Middle frontal gyrus (tissue), 1 donor: ENCODE data around the gene FBXL14.
A peak's percentile ranks its signal among the peaks of the same experiment; 100 is the strongest.

ENCODE experiments used
- DNase-seq: peaks from one replicate; pipeline ENCODE4 v3.0.0-alpha.2; 2015; ENCODE audit warnings: low spot score; ENCODE audit errors: extremely low spot score

The FBXL14 gene

GRCh38 chr12:1593174-1594005, 991 bp downstream of the FBXL14 start:
- DNase-seq: no peak

- no peak for DNase-seq
These were observed 1.8 kb downstream of the FBXL14 start for GRCh38 chr12:1592444-1593173.

GRCh38 chr12:1591543-1591942, 2.8 kb downstream of the FBXL14 start:
- no peak for DNase-seq

GRCh38 chr12:1591034-1591433, 3.3 kb downstream of the FBXL14 start:
- DNase-seq: no peak

- no peak for DNase-seq
These were observed 4.0 kb downstream of the FBXL14 start for GRCh38 chr12:1590221-1590979.

- no peak for DNase-seq
These were observed 5.8 kb downstream of the FBXL14 start for GRCh38 chr12:1588575-1588947.

GRCh38 chr12:1587927-1588574, 6.3 kb downstream of the FBXL14 start:
- no peak for DNase-seq

GRCh38 chr12:1584326-1584725, 10.1 kb downstream of the FBXL14 start:
- no peak for DNase-seq

GRCh38 chr12:1583421-1584078, 10.8 kb downstream of the FBXL14 start:
- DNase-seq: peak; percentile 64

GRCh38 chr12:1582709-1583050, 11.7 kb downstream of the FBXL14 start:
- no peak for DNase-seq

GRCh38 chr12:1581973-1582708, 12.2 kb downstream of the FBXL14 start:
- DNase-seq: no peak

- no peak for DNase-seq
These were observed 13.9 kb downstream of the FBXL14 start for GRCh38 chr12:1580526-1580925.

GRCh38 chr12:1579651-1580435, 14.5 kb downstream of the FBXL14 start:
- no peak for DNase-seq

GRCh38 chr12:1576410-1577241, 17.8 kb downstream of the FBXL14 start:
- no peak for DNase-seq

- no peak for DNase-seq
These were observed 18.7 kb downstream of the FBXL14 start for GRCh38 chr12:1575408-1576401.

GRCh38 chr12:1574865-1575259, 19.5 kb downstream of the FBXL14 start:
- no peak for DNase-seq
